Measurements from ENCODE around the gene FSTL5. TPM values are rescaled to one million over a fixed set of nuclear protein-coding genes. Genes with fewer than 3 reads are reported as not detected.

Gene FSTL5
- polyA plus RNA-seq, 3 donors, result not detected

- DNase-seq, result no peak
- no peaks in the 10 kb centered on the region for H4K20me1 ChIP-seq (ENCODE audit: insufficient read depth, low read length)
- H3K4me2 ChIP-seq (replicated peaks; ENCODE audit: extremely low read depth, low read length, poor library complexity, severe bottlenecking), result no peak overlapping the region
- peaks cover 0 to 3% (median 0%) of the 10 kb centered on the region in 7 donors for H3K9me3 Mint-ChIP-seq
- H3K4me3 ChIP-seq (replicated peaks in 1 of 3; ENCODE audit: low read depth in 2 of 3, low read length in 3 of 3), result no peak overlapping the region
- no peaks in the 10 kb centered on the region for H3K9me3 ChIP-seq (replicated peaks in 1 of 2; ENCODE audit: control insufficient read depth in 1 of 2, insufficient read depth in 1 of 2, low read length in 2 of 2)
- H3K27me3 Mint-ChIP-seq (ENCODE audit: low read depth in 3 of 3), result peaks cover 0 to 3% (median 2%) of the 10 kb centered on the region in 3 donors
- no peak overlapping the region for H3K27ac ChIP-seq (ENCODE audit: low read depth in 1 of 2, low read length in 2 of 2)
- peaks cover 0 to 3% of the 10 kb centered on the region in 2 donors for H3K27me3 ChIP-seq (ENCODE audit: control insufficient read depth in 2 of 2, insufficient read depth in 2 of 2, low read length in 2 of 2)
- H2AFZ ChIP-seq (ENCODE audit: insufficient read depth, low read depth, low read length, poor library complexity, severe bottlenecking), result no peak overlapping the region
- no peaks in the 10 kb centered on the region for H3K79me2 ChIP-seq (ENCODE audit: insufficient read depth, low read length)
- intact Hi-C loops (cut with micrococcal nuclease), result no loop called here
- peaks cover 15 to 21% of the 10 kb centered on the region in 2 donors for H3K4me1 ChIP-seq (ENCODE audit: control insufficient read depth in 1 of 2, insufficient read depth in 2 of 2, low read length in 2 of 2)
- no peak overlapping the region for H3K27ac Mint-ChIP-seq
- no peak for TF ChIP-seq CTCF (IDR thresholded peaks at IDR 0.05)
- peaks cover 20% of the 10 kb centered on the region for H3K4me1 Mint-ChIP-seq
- H3K36me3 ChIP-seq (replicated peaks in 1 of 2; ENCODE audit: control insufficient read depth in 1 of 2, insufficient read depth in 2 of 2, low read length in 2 of 2), result no peaks in the 10 kb centered on the region
- H3K36me3 Mint-ChIP-seq, result no peaks in the 10 kb centered on the region
- no peak overlapping the region for H3K9ac ChIP-seq (ENCODE audit: insufficient read depth, low read length, poor library complexity, severe bottlenecking)
- no peak overlapping the region for H3K4me3 Mint-ChIP-seq
These were observed 580.3 kb downstream of the FSTL5 start for GRCh38 chr4:161583549-161583948.

GRCh38 chr4:161581262-161582230, 582.3 kb downstream of the FSTL5 start:
- H3K36me3 Mint-ChIP-seq, result no peaks in the 10 kb centered on the region
- H3K27me3 ChIP-seq (ENCODE audit: control insufficient read depth in 2 of 2, insufficient read depth in 2 of 2, low read length in 2 of 2), result peaks cover 0 to 3% of the 10 kb centered on the region in 2 donors
- peaks cover 15 to 21% of the 10 kb centered on the region in 2 donors for H3K4me1 ChIP-seq (ENCODE audit: control insufficient read depth in 1 of 2, insufficient read depth in 2 of 2, low read length in 2 of 2)
- peaks cover 0 to 3% (median 0%) of the 10 kb centered on the region in 7 donors for H3K9me3 Mint-ChIP-seq
- H3K4me3 ChIP-seq (replicated peaks in 1 of 3; ENCODE audit: low read depth in 2 of 3, low read length in 3 of 3), result peak overlapping the region in 1 of 3 experiments; percentile 18
- H3K4me3 Mint-ChIP-seq, result peak overlapping the region in 1 of 2 donors; percentile 15
- no peak overlapping the region for H3K9ac ChIP-seq (ENCODE audit: insufficient read depth, low read length, poor library complexity, severe bottlenecking)
- intact Hi-C loops (cut with micrococcal nuclease), result no loop called here
- no CpG with 5 or more reads among the region's 7 CpGs for WGBS (ENCODE audit: insufficient coverage)
- peaks cover 0 to 3% (median under 1%) of the 10 kb centered on the region in 3 donors for H3K27me3 Mint-ChIP-seq (ENCODE audit: low read depth in 3 of 3)
- peak overlapping the region; percentile 23 to 87 (median 82) for H3K27ac Mint-ChIP-seq
- H3K36me3 ChIP-seq (replicated peaks in 1 of 2; ENCODE audit: control insufficient read depth in 1 of 2, insufficient read depth in 2 of 2, low read length in 2 of 2), result no peaks in the 10 kb centered on the region
- H2AFZ ChIP-seq (ENCODE audit: insufficient read depth, low read depth, low read length, poor library complexity, severe bottlenecking), result no peak overlapping the region
- H4K20me1 ChIP-seq (ENCODE audit: insufficient read depth, low read length), result no peaks in the 10 kb centered on the region
- no peaks in the 10 kb centered on the region for H3K79me2 ChIP-seq (ENCODE audit: insufficient read depth, low read length)
- peak overlapping the region; percentile 4 for H3K4me2 ChIP-seq (replicated peaks; ENCODE audit: extremely low read depth, low read length, poor library complexity, severe bottlenecking)
- no peak for TF ChIP-seq CTCF (IDR thresholded peaks at IDR 0.05)
- peaks cover 20% of the 10 kb centered on the region for H3K4me1 Mint-ChIP-seq
- H3K27ac ChIP-seq (ENCODE audit: low read depth in 1 of 2, low read length in 2 of 2), result peak overlapping the region in 1 of 2 donors; percentile 72
- DNase-seq, result peak; percentile 59 to 71 (median 67)
- H3K9me3 ChIP-seq (replicated peaks in 1 of 2; ENCODE audit: control insufficient read depth in 1 of 2, insufficient read depth in 1 of 2, low read length in 2 of 2), result no peaks in the 10 kb centered on the region
